IPS-18a (cell line): ENCODE results near the gene PHOX2A.
"Not testable (repeated sequence)": the region's sequence is repeated elsewhere in the genome, so short reads cannot be mapped to it uniquely, and the experiment has no call there.

Source experiments
- H3K27ac ChIP-seq: one replicate; pipeline ENCODE4 v1.5.1; 2013; ENCODE audit warnings: low read length
- H3K27me3 ChIP-seq: one replicate; pipeline ENCODE4 v1.6.1; 2013; ENCODE audit warnings: mild to moderate bottlenecking, low read length; ENCODE audit not compliant: control insufficient read depth, insufficient read depth
- H3K36me3 ChIP-seq: one replicate; pipeline ENCODE4 v1.6.1; 2013; ENCODE audit warnings: low read depth, low read length; ENCODE audit not compliant: control insufficient read depth
- H3K4me1 ChIP-seq: one replicate; pipeline ENCODE4 v1.6.1; 2013; ENCODE audit warnings: low read depth, low read length; ENCODE audit not compliant: control insufficient read depth
- H3K4me3 ChIP-seq: one replicate; pipeline ENCODE4 v1.5.1; 2013; ENCODE audit warnings: low read length
- H3K9ac ChIP-seq: one replicate; pipeline ENCODE4 v1.6.1; 2013; ENCODE audit warnings: mild to moderate bottlenecking, low read length, moderate library complexity
- H3K9me3 ChIP-seq: one replicate; pipeline ENCODE4 v1.6.1; 2013; ENCODE audit warnings: low read depth, low read length; ENCODE audit not compliant: control insufficient read depth

PHOX2A gene

DNA sequence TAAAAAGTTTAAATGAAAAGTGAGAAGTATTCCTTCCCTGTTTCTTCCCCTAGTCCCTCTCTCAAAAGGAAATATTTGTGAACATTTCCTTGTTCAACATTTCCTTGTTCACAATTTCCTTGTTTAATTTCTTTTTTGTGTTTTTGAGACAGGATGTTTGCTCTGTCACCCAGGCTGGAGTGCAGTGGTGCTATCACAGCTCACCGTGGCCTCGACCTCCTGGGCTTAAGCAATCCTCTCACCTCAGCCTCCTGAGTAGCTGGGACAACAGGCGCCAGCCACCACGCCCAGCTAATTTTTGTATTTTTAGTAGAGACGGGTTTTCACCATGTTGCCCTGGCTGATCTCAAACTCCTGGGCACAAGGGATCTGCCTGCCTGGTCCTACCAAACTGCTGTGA, 23.0 kb upstream of the PHOX2A start:
- not testable (repeated sequence) for H3K9ac ChIP-seq, H3K36me3 ChIP-seq, H3K9me3 ChIP-seq, H3K27ac ChIP-seq, H3K4me3 ChIP-seq, H3K4me1 ChIP-seq, H3K27me3 ChIP-seq

DNA sequence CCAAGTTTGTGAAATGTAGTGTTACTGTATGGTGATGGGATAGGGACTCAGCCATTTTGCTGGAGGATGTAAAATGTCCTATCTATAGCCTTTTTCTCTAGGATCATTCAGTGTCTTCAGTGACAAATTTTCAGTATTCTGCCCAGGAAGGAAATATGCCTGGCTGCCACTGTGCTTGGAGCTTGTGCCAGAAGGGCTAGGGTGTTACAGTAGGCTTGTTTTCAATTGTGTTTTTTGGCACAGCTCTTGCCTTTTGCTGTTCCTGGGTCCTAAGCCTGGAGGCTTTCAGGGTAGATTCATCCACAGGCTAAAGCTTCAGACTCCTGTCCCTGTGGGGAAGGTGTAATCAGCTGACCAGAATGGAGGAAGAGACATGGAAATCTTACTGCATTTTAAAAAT, 22.0 kb upstream of the PHOX2A start:
- Histone ChIP-seq H3K9ac (no peak overlapping the region), H3K4me3 (no peak overlapping the region), H3K27me3 (no peaks in the 10 kb centered on the region), H3K27ac (no peak overlapping the region), H3K9me3 (no peaks in the 10 kb centered on the region), H3K4me1 (no peaks in the 10 kb centered on the region), H3K36me3 (no peaks in the 10 kb centered on the region)

DNA sequence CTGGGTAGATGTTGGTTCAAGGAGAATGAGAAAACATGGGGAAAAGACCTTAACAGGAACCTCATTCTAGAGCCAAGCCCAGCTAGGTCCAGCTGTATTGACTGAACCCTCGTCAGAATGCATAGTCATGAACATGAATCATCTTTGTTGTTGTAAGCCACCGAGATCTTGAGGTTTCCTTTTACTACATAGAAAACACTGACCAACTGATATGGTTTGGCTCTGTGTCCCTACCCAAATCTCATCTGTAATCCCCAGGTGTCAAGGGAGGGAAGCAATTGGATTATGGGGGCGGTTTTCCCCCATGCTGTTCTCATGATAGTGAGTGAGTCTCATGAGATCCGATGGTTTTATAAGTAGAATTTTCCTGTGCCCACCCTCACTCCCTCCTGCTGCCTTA, 19.4 kb upstream of the PHOX2A start:
- H3K27me3 ChIP-seq = no peaks in the 10 kb centered on the region
- no peaks in the 10 kb centered on the region for H3K4me1 ChIP-seq
- H3K9ac ChIP-seq = no peak overlapping the region
- no peaks in the 10 kb centered on the region for H3K9me3 ChIP-seq
- no peaks in the 10 kb centered on the region for H3K36me3 ChIP-seq
- H3K4me3 ChIP-seq = no peak overlapping the region
- H3K27ac ChIP-seq = no peak overlapping the region

DNA sequence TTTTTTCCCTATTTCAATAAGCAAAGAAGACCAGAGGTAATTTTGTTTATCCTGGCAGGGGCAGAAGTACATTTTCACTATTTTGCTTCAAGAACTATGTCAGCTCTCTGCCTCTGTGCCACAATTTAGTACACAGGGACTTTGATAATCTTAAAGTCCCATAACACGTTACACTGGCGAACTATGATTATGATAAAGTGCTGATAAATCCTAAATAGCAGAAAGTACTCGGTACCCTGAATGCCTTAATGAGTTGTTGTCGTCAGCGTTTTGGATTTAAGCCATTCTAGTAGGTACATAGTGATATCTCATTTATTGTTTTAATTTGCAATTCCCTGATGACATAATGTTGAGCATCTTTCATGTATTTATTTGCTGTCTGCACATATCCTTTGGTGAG, 16.6 kb upstream of the PHOX2A start:
- H3K36me3 ChIP-seq = no peaks in the 10 kb centered on the region
- no peak overlapping the region for H3K27ac ChIP-seq
- no peaks in the 10 kb centered on the region for H3K27me3 ChIP-seq
- no peak overlapping the region for H3K4me3 ChIP-seq
- H3K9ac ChIP-seq = no peak overlapping the region
- no peaks in the 10 kb centered on the region for H3K9me3 ChIP-seq
- H3K4me1 ChIP-seq = no peaks in the 10 kb centered on the region

DNA sequence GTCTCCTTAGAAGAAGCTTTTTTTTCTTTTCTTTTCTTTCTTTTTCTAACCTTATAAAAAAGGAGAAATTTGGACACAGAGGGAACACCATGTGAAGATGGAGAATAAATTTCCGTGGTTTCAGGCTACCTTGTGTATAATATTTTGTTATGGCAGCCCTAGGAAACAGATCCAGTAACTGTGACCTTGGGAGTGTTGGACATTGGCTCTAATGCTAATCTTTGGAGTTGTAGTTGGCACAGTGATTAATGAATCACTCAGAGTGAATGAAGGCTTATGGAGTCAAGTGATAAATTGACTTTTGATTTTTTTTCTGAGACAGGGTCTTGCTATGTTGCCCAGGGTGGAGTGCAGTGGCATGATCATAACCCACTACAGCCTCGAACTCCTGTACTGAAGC, 15.5 kb upstream of the PHOX2A start:
- Histone ChIP-seq H3K4me1 (no peaks in the 10 kb centered on the region), H3K9me3 (no peaks in the 10 kb centered on the region), H3K27ac (no peak overlapping the region), H3K9ac (no peak overlapping the region), H3K27me3 (no peaks in the 10 kb centered on the region), H3K4me3 (no peak overlapping the region), H3K36me3 (no peaks in the 10 kb centered on the region)

DNA sequence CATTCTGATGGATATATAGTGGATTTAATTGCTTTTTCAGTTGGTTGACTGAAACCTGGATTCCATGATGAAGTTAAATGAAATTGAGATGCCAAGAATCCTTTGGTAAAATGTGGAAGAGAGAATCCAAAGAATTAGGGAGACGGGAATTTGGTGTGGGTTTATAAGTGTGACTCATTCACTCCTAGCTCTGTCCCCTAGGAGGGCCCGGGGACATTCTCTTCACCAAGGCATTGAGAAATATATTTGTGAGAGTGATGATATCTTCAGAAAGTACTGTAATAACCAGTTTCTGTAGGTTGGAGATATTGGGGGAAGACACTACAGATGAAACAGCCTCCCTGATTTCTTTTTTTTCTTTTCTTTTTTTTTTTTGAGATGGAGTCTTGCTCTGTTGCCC, 13.6 kb upstream of the PHOX2A start:
- Histone ChIP-seq H3K27ac (no peak overlapping the region), H3K4me3 (no peak overlapping the region), H3K36me3 (no peaks in the 10 kb centered on the region), H3K9me3 (no peaks in the 10 kb centered on the region), H3K9ac (no peak overlapping the region), H3K27me3 (no peaks in the 10 kb centered on the region), H3K4me1 (no peaks in the 10 kb centered on the region)

DNA sequence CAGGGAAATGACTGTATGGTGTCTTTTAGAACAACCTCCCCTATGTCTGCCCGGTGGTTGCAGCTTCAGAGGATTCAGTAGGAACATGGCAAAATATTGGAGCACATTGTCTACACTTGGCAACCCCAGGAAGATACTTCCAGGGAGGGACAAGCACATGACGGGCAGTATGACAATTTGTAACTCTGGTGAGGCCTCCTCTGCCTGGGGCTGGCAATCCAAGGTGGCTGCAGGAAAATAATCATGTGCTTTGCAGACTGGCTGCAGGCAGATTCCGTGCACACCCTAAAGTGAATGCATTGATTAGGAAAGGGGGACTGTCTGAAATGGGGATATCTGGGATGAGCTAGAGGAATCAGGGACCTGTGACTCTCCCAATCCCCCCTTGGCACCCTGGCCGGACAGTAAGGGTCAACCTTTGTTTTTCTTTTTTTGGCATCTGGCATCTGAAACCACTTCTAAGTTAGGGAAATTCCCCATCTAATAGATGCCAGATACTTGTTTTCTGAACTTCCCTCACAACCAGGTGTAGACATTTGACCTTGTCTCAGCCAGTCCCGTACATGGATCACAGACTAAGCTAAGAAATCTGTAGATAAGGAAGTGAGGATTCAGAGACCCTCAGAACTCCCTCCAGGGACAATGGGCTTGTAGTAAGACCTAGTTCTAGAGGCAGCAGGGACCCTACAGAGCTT, 10.5 kb upstream of the PHOX2A start:
- no peak overlapping the region for H3K27ac ChIP-seq
- H3K9ac ChIP-seq = no peak overlapping the region
- H3K9me3 ChIP-seq = no peaks in the 10 kb centered on the region
- no peaks in the 10 kb centered on the region for H3K36me3 ChIP-seq
- no peaks in the 10 kb centered on the region for H3K27me3 ChIP-seq
- no peaks in the 10 kb centered on the region for H3K4me1 ChIP-seq
- no peak overlapping the region for H3K4me3 ChIP-seq

DNA sequence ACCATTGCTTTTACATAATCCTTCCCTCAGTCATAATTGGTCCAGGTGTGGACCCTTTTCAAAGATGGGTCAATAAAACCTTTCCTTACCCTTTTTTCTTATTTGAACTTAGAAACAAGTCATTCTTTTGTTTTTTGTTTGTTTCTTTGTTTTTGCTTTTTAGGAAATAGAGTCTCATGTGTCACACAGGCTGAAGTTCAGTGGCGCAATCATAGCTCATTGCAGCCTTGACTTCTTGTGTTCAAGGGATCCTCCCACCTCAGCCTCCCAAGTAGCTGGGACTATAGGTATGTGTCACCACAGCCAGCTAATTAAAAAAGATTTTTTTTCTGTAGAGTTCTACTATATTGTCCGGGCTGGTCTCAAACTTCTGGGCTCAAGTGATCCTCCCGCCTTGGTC, 9.4 kb upstream of the PHOX2A start:
- H3K27ac ChIP-seq = no peak overlapping the region
- H3K9me3 ChIP-seq = no peaks in the 10 kb centered on the region
- no peak overlapping the region for H3K9ac ChIP-seq
- no peaks in the 10 kb centered on the region for H3K36me3 ChIP-seq
- H3K4me3 ChIP-seq = no peak overlapping the region
- peaks cover 2% of the 10 kb centered on the region for H3K4me1 ChIP-seq
- H3K27me3 ChIP-seq = peaks cover 5% of the 10 kb centered on the region

DNA sequence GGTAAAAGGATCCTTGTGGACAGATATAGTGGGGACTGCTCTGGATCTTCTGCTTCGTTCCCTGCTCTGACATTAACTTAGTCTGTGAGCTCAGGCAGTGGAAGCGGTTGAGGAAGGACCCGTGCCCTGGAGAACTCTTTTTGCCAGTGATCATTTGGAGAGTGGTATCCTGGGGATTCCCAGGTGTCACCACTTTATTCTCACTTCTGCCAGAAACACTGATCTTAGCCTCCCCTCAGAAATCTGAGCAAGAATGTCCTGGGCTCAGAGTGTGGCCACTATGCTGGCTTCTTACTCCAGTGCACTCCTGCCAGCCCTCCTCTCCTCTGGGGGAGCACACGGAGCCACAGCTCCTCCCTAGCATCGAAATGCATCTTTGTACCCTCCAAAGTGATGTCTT, 7.6 kb upstream of the PHOX2A start:
- Histone ChIP-seq H3K9me3 (no peaks in the 10 kb centered on the region), H3K27ac (no peak overlapping the region), H3K36me3 (no peaks in the 10 kb centered on the region), H3K9ac (no peak overlapping the region), H3K4me3 (no peak overlapping the region), H3K27me3 (peaks cover 22% of the 10 kb centered on the region), H3K4me1 (peaks cover 5% of the 10 kb centered on the region)

DNA sequence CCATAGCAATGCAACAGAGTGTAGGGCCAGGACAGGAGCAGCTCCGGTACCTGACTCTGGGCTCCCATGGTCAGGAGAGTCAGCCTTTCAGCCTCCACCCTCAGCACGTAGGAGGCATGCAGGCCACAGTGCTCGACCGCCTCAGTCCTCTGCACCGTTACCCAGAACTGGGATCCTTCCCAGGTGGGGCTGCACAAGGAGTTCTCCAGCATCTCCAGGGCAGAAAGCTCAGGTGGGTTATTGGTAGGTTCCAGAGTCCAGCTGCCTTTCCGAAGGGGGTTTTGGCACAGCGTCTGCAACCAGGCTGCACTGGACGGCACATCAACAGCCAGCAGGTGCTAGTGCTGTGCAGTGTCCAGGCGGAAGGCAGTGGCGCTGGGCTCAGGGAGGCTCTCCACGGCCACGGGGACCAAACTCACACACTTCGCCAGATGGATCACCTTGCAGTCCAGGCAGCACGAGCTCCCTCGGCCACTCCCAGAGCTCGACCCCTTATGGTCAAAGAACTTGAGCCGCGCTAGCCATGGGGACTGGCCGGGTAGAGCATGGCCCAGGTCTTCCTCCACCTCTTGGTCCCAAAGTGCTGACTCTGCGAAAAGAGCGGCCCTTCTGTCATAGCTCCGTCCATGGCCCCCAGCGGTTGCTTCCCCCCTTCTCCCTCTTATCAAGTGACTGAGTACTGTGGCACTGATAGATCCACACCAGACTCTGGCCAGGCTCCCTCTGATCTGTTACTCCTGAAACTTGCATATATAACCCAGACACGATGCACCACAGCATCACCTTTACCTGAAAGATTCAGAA, 6.9 kb upstream of the PHOX2A start:
- Histone ChIP-seq H3K27ac (no peak overlapping the region), H3K9ac (no peak overlapping the region), H3K4me3 (no peak overlapping the region), H3K27me3 (peaks cover 30% of the 10 kb centered on the region), H3K4me1 (peaks cover 5% of the 10 kb centered on the region), H3K36me3 (no peaks in the 10 kb centered on the region), H3K9me3 (no peaks in the 10 kb centered on the region)

DNA sequence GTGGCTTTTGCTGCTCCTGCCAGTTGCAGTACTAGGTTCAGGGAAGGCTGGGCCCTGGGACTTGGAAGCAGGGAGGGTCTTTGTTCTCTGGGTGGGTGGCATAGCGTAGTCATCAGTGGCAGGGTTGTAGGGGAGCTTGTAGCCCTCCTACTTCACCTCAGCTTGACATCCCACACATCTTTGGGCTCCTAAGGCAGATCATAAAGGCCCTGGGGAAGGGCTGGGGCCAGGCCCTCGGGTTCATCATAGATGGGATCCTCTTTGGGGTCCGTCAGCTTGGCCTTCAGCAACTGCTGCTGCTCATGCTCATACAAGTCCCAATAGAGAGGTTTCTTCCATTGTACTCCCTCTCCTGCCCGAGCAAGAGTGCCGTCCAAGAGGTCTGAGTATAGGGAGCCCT, 6.0 kb upstream of the PHOX2A start:
- no peaks in the 10 kb centered on the region for H3K9me3 ChIP-seq
- H3K27me3 ChIP-seq = peaks cover 39% of the 10 kb centered on the region
- H3K4me1 ChIP-seq = peaks cover 10% of the 10 kb centered on the region
- no peak overlapping the region for H3K27ac ChIP-seq
- no peaks in the 10 kb centered on the region for H3K36me3 ChIP-seq
- H3K4me3 ChIP-seq = no peak overlapping the region
- no peak overlapping the region for H3K9ac ChIP-seq

DNA sequence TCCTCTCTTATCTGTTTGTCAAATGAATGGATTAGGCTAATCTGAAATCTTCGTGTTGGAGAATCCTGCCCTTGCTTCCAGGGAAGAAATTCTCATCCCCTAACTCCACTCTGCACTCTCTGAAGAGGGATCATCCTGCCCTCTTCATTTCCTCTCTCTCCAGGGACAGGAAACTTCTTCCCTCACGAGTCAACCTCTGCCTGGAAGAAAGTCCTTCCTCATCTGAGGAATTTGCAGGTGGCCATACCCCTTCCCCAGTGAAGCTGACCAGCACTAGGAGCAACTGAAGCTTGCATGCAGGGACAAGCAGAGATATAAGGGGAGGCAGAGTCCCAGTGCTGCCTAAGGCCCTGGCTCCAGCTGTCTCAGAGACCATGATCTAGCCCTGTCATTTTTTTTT, 3.6 kb upstream of the PHOX2A start:
- H3K27me3 ChIP-seq = peaks cover 62% of the 10 kb centered on the region
- no peak overlapping the region for H3K4me3 ChIP-seq
- H3K4me1 ChIP-seq = peaks cover 14% of the 10 kb centered on the region
- no peak overlapping the region for H3K9ac ChIP-seq
- no peak overlapping the region for H3K27ac ChIP-seq
- H3K9me3 ChIP-seq = no peaks in the 10 kb centered on the region
- H3K36me3 ChIP-seq = no peaks in the 10 kb centered on the region
